Neuronal stem cell (in vitro differentiated cells): ENCODE results near the gene SLC46A2.

ENCODE experiments used
- DNase-seq: peaks from one replicate; pipeline ENCODE4 v3.0.0-alpha.2; 2013; ENCODE audit warnings: low spot score
- H2AFZ ChIP-seq: one replicate; pipeline ENCODE4 v1.6.1; 2013; ENCODE audit warnings: mild to moderate bottlenecking, low read length, inconsistent platforms
- H2AK5ac ChIP-seq: 2 replicates; pipeline ENCODE4 v1.6.1; 2013; ENCODE audit warnings: low read depth, mild to moderate bottlenecking, inconsistent platforms, low read length, moderate library complexity, mixed read lengths
- H2BK120ac ChIP-seq: 2 replicates; pipeline ENCODE4 v1.6.1; 2013; ENCODE audit warnings: low read depth, mild to moderate bottlenecking, inconsistent platforms, low read length, moderate library complexity, mixed read lengths
- H2BK12ac ChIP-seq: one replicate; pipeline ENCODE4 v1.6.1; 2013; ENCODE audit warnings: low read length, inconsistent platforms
- H2BK15ac ChIP-seq: 2 replicates; pipeline ENCODE4 v1.6.1; 2013; ENCODE audit warnings: mild to moderate bottlenecking, low read length, inconsistent platforms, mixed read lengths
- H2BK5ac ChIP-seq: one replicate; pipeline ENCODE4 v1.6.1; 2013; ENCODE audit warnings: inconsistent platforms, mild to moderate bottlenecking, low read length, moderate library complexity
- H3K14ac ChIP-seq: one replicate; pipeline ENCODE4 v1.6.1; 2013; ENCODE audit warnings: low read length, inconsistent platforms
- H3K18ac ChIP-seq: 2 replicates; pipeline ENCODE4 v1.6.1; 2013; ENCODE audit warnings: low read length, inconsistent platforms
- H3K23ac ChIP-seq: 2 replicates; pipeline ENCODE4 v1.6.1; 2013; ENCODE audit warnings: low read depth, mild to moderate bottlenecking, mixed read lengths, low read length, inconsistent platforms; ENCODE audit not compliant: poor library complexity
- H3K27ac ChIP-seq: replicated peaks from 3 replicates; pipeline ENCODE4 v1.5.1; 2013; ENCODE audit warnings: low read length, inconsistent platforms
- H3K27me3 ChIP-seq, 3 experiments: 2 replicates each; pipeline ENCODE4 v1.6.1; 2013; ENCODE audit warnings: low read length in 3 of 3, mild to moderate bottlenecking in 2 of 3, inconsistent platforms in 1 of 3, low read depth in 1 of 3, mixed read lengths in 1 of 3, moderate library complexity in 1 of 3; ENCODE audit not compliant: control insufficient read depth in 3 of 3, insufficient read depth in 3 of 3
- H3K36me3 ChIP-seq, 2 donors: replicated peaks in 1 of 2; 2 replicates each; pipeline ENCODE4 v1.6.1; 2013; ENCODE audit warnings: low read length in 2 of 2; ENCODE audit not compliant: control insufficient read depth in 2 of 2, insufficient read depth in 2 of 2
- H3K4ac ChIP-seq: 2 replicates; pipeline ENCODE4 v1.6.1; 2013; ENCODE audit warnings: inconsistent platforms, mild to moderate bottlenecking, low read length, moderate library complexity
- H3K4me1 ChIP-seq, 2 donors: 1 replicate in 1 of 2; 2 replicates in 1 of 2; pipeline ENCODE4 v1.6.1; 2013; ENCODE audit warnings: low read length in 2 of 2, low read depth in 1 of 2; ENCODE audit not compliant: control insufficient read depth in 2 of 2, insufficient read depth in 1 of 2
- H3K4me2 ChIP-seq: one replicate; pipeline ENCODE4 v1.6.1; 2013; ENCODE audit warnings: mild to moderate bottlenecking, low read length, inconsistent platforms; ENCODE audit not compliant: insufficient read depth, poor library complexity, severe bottlenecking
- H3K4me3 ChIP-seq, 2 donors: 2 replicates each; pipeline ENCODE4 v1.5.1; 2013; ENCODE audit warnings: low read length in 2 of 2, mild to moderate bottlenecking in 2 of 2, inconsistent platforms in 1 of 2, moderate library complexity in 1 of 2
- H3K79me1 ChIP-seq: one replicate; pipeline ENCODE4 v1.6.1; 2013; ENCODE audit warnings: low read depth, mild to moderate bottlenecking, inconsistent platforms, low read length, moderate library complexity
- H3K9ac ChIP-seq: one replicate; pipeline ENCODE4 v1.6.1; 2013; ENCODE audit warnings: mild to moderate bottlenecking, low read depth, low read length, inconsistent platforms; ENCODE audit not compliant: poor library complexity
- H3K9me3 ChIP-seq, 2 donors: replicated peaks in 1 of 2; 2 replicates each; pipeline versions ENCODE3 to v1.6.1; 2013; ENCODE audit warnings: low read length in 2 of 2, mild to moderate bottlenecking in 2 of 2, inconsistent platforms in 1 of 2, low read depth in 1 of 2, mixed read lengths in 1 of 2, moderate library complexity in 1 of 2; ENCODE audit not compliant: control insufficient read depth in 2 of 2, insufficient read depth in 1 of 2
- H4K8ac ChIP-seq: one replicate; pipeline ENCODE4 v1.6.1; 2013; ENCODE audit warnings: low read depth, mild to moderate bottlenecking, inconsistent platforms, low read length, moderate library complexity
- H4K91ac ChIP-seq: one replicate; pipeline ENCODE4 v1.6.1; 2013; ENCODE audit warnings: low read length, low read depth, mild to moderate bottlenecking, inconsistent platforms; ENCODE audit not compliant: poor library complexity
- WGBS, 2 donors: extraction: QIAGEN DNeasy Blood & Tissue Kit; methylation state at CpG; one replicate each; pipeline ENCODE4 v1.1.7; 2013; ENCODE audit warnings: missing lambda C conversion rate in 2 of 2, mixed read lengths in 1 of 2; ENCODE audit not compliant: insufficient read length in 2 of 2, insufficient replicate concordance in 1 of 2; ENCODE audit errors: extremely low coverage in 2 of 2; 5-methylcytosine and 5-hydroxymethylcytosine counted together

Gene SLC46A2

DNA sequence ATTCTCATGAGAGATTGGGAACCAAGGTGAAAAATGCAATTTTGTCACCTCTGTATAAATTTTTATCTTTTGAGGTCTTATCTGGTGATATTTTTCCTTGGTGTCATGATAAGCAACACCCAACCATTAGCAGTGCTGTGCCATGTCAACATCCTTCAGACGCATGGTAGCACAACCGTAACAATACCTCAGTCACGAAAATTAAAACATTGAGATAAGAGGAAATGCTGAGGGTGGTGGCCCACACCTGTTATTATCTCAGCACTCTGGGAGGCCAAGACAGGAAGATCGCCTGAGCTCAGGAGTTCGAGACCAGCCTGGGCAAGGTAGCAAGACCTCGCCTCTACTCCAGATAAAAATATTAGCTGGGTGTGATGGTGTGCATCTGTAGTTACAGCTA, 32.7 kb downstream of the SLC46A2 start:
- WGBS, 2 donors, result no CpG with 5 or more reads among the region's 6 CpGs
- no peak overlapping the region for H2BK12ac ChIP-seq
- H3K23ac ChIP-seq, result no peak overlapping the region
- no peak overlapping the region for H3K14ac ChIP-seq
- H2AFZ ChIP-seq, result no peak overlapping the region
- no peak overlapping the region for H2AK5ac ChIP-seq
- H4K8ac ChIP-seq, result no peak overlapping the region
- no peaks in the 10 kb centered on the region for H3K9me3 ChIP-seq
- H2BK5ac ChIP-seq, result no peak overlapping the region
- no peak for DNase-seq
- no peak overlapping the region for H3K4me2 ChIP-seq
- H3K4me3 ChIP-seq, result no peak overlapping the region
- H3K4me1 ChIP-seq, result no peaks in the 10 kb centered on the region
- H3K79me1 ChIP-seq, result no peaks in the 10 kb centered on the region
- H2BK120ac ChIP-seq, result no peak overlapping the region
- no peak overlapping the region for H3K4ac ChIP-seq
- no peak overlapping the region for H3K9ac ChIP-seq
- no peak overlapping the region for H4K91ac ChIP-seq
- peaks cover 0 to 13% of the 10 kb centered on the region in 2 donors for H3K36me3 ChIP-seq
- H3K27ac ChIP-seq, result no peak overlapping the region
- no peaks in the 10 kb centered on the region for H3K27me3 ChIP-seq
- no peak overlapping the region for H3K18ac ChIP-seq
- H2BK15ac ChIP-seq, result no peak overlapping the region

DNA sequence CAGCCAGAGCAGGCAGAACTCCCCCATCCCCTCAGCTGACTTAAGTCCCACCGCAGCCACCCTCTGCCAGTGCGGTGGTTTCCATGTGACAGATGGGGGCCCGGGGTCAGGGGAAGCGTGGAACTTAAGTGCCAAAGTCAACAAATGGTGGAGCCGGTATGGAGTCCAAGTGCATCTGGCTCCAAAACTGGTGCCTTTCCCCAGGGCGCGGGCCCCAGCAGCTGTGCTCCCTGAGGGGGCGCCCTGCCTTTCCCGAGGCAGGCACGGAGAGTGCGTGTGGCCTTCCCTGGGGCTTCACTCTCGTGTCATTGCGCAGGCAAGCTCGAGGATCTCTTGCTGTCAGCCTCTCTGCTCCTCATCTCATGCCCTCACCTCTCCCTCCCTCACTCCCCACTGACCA, 33.8 kb downstream of the SLC46A2 start:
- H3K4me2 ChIP-seq, result no peak overlapping the region
- no peak overlapping the region for H4K91ac ChIP-seq
- H3K4me1 ChIP-seq, result no peaks in the 10 kb centered on the region
- H2AFZ ChIP-seq, result no peak overlapping the region
- H3K23ac ChIP-seq, result no peak overlapping the region
- H3K27me3 ChIP-seq, result no peaks in the 10 kb centered on the region
- peak overlapping the region; percentile 15 for H3K18ac ChIP-seq
- H3K79me1 ChIP-seq, result no peaks in the 10 kb centered on the region
- H3K9me3 ChIP-seq, result no peaks in the 10 kb centered on the region
- no peak for DNase-seq
- H3K4me3 ChIP-seq, result no peak overlapping the region
- H2BK5ac ChIP-seq, result no peak overlapping the region
- H4K8ac ChIP-seq, result no peak overlapping the region
- H2BK120ac ChIP-seq, result no peak overlapping the region
- H3K14ac ChIP-seq, result peak overlapping the region; percentile 41
- no peak overlapping the region for H2BK12ac ChIP-seq
- no peak overlapping the region for H2BK15ac ChIP-seq
- H3K9ac ChIP-seq, result no peak overlapping the region
- no peak overlapping the region for H3K27ac ChIP-seq
- no peak overlapping the region for H2AK5ac ChIP-seq
- WGBS, 2 donors, result no CpG with 5 or more reads among the region's 14 CpGs
- H3K36me3 ChIP-seq, result peaks cover 0 to 21% of the 10 kb centered on the region in 2 donors
- no peak overlapping the region for H3K4ac ChIP-seq

DNA sequence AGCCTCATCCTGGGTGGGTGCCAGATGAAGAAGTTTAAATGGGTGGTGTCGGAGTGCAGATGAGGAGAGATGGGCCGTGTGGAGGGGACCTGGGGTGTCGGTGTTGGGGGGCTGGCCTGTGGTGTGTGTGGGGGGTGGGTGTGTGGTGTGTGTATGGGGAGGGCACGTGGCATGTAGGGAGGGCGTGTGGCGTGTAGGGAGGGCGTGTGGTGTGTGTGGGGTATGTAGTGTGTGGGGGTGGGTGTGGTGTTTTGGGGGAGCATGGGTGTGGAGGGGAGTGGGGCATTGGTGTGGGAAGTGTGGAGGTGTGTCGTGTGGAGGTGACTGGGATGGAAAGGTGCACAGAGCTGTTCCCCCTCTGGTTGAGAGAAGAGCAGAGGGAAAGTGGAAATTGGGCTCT, 34.5 kb downstream of the SLC46A2 start:
- 100% methylated on average over 3 of the region's 8 CpGs; no CpG with 5 or more reads in 1 of the 2 donors for WGBS, 2 donors
- Histone ChIP-seq H3K27ac (no peak overlapping the region), H2AK5ac (no peak overlapping the region), H3K4me1 (no peaks in the 10 kb centered on the region), H3K4me2 (no peak overlapping the region), H2BK15ac (no peak overlapping the region), H4K8ac (no peak overlapping the region), H3K18ac (no peak overlapping the region), H3K9me3 (no peaks in the 10 kb centered on the region), H3K79me1 (no peaks in the 10 kb centered on the region), H3K36me3 (peaks cover 0 to 26% of the 10 kb centered on the region in 2 donors), H2AFZ (no peak overlapping the region), H3K14ac (no peak overlapping the region), H3K4me3 (no peak overlapping the region), H2BK120ac (no peak overlapping the region), H2BK5ac (no peak overlapping the region), H3K9ac (no peak overlapping the region), H3K23ac (peak overlapping the region; percentile 16), H3K4ac (no peak overlapping the region), H4K91ac (no peak overlapping the region), H2BK12ac (no peak overlapping the region), H3K27me3 (no peaks in the 10 kb centered on the region)
- no peak for DNase-seq

GRCh38 chr9:112854657-112855056, 36.0 kb downstream of the SLC46A2 start:
- WGBS, 2 donors, result no CpG with 5 or more reads among the region's 10 CpGs
- Histone ChIP-seq H3K36me3 (peaks cover 0 to 30% of the 10 kb centered on the region in 2 donors), H2BK15ac (no peak overlapping the region), H3K14ac (no peak overlapping the region), H2BK12ac (no peak overlapping the region), H2AK5ac (no peak overlapping the region), H4K91ac (no peak overlapping the region), H3K18ac (no peak overlapping the region), H3K79me1 (no peaks in the 10 kb centered on the region), H3K4me1 (no peaks in the 10 kb centered on the region), H4K8ac (no peak overlapping the region), H3K4me3 (no peak overlapping the region), H3K4me2 (no peak overlapping the region), H2AFZ (no peak overlapping the region), H3K4ac (no peak overlapping the region), H3K9me3 (no peaks in the 10 kb centered on the region), H2BK5ac (no peak overlapping the region), H2BK120ac (no peak overlapping the region), H3K27ac (no peak overlapping the region), H3K9ac (no peak overlapping the region), H3K27me3 (no peaks in the 10 kb centered on the region), H3K23ac (no peak overlapping the region)
- no peak for DNase-seq
